ENCODE results near the gene XRRA1.

The XRRA1 gene

GRCh38 chr11:74949753-74950137 lies 854 bp upstream of the XRRA1 start:
- DNase-seq, result no peak

- peak; percentile 12 for DNase-seq
These were observed 369 bp downstream of the XRRA1 start for GRCh38 chr11:74948546-74948897.

- no peak for DNase-seq
These were observed 6.7 kb downstream of the XRRA1 start for GRCh38 chr11:74942073-74942759.

- no peak for DNase-seq
These were observed 7.4 kb downstream of the XRRA1 start for GRCh38 chr11:74941492-74941891.

- no peak for DNase-seq
These were observed 11.0 kb downstream of the XRRA1 start for GRCh38 chr11:74937696-74938475.

GRCh38 chr11:74936976-74937375 lies 11.9 kb downstream of the XRRA1 start:
- DNase-seq, result no peak

- no peak for DNase-seq
These were observed 12.8 kb downstream of the XRRA1 start for GRCh38 chr11:74936087-74936486.

GRCh38 chr11:74935285-74935684 lies 13.6 kb downstream of the XRRA1 start:
- DNase-seq, result no peak

- no peak for DNase-seq
These were observed 15.1 kb downstream of the XRRA1 start for GRCh38 chr11:74933765-74934164.

- peak; percentile 62 for DNase-seq
These were observed 16.1 kb downstream of the XRRA1 start for GRCh38 chr11:74932797-74933196.

- peak; percentile 60 for DNase-seq
These were observed 16.7 kb downstream of the XRRA1 start for GRCh38 chr11:74932169-74932568.

- peak; percentile 84 for DNase-seq
These were observed 19.2 kb downstream of the XRRA1 start for GRCh38 chr11:74929431-74930363.

GRCh38 chr11:74927496-74927895 lies 21.4 kb downstream of the XRRA1 start:
- no peak for DNase-seq

GRCh38 chr11:74926304-74927030 lies 22.4 kb downstream of the XRRA1 start:
- peak; percentile 70 for DNase-seq

- no peak for DNase-seq
These were observed 23.6 kb downstream of the XRRA1 start for GRCh38 chr11:74925281-74925680.

GRCh38 chr11:74923125-74923524 lies 25.8 kb downstream of the XRRA1 start:
- DNase-seq, result no peak

GRCh38 chr11:74909812-74910211 lies 39.1 kb downstream of the XRRA1 start:
- no peak for DNase-seq

- no peak for DNase-seq
These were observed 39.5 kb downstream of the XRRA1 start for GRCh38 chr11:74909385-74909784.

GRCh38 chr11:74905326-74905725 lies 43.6 kb downstream of the XRRA1 start:
- no peak for DNase-seq

GRCh38 chr11:74902342-74902741 lies 46.5 kb downstream of the XRRA1 start:
- DNase-seq, result no peak

GRCh38 chr11:74896311-74896710 lies 52.6 kb downstream of the XRRA1 start:
- DNase-seq, result no peak

GRCh38 chr11:74895340-74896116 lies 53.4 kb downstream of the XRRA1 start:
- DNase-seq, result no peak
